ENCODE results near the gene ANXA6. TPM values are rescaled to one million over a fixed set of nuclear protein-coding genes. Genes with fewer than 3 reads are reported as not detected.

ANXA6 gene
- total RNA-seq (ENCODE audit: low replicate concordance): 111 and 194 TPM in 2 replicates

DNA sequence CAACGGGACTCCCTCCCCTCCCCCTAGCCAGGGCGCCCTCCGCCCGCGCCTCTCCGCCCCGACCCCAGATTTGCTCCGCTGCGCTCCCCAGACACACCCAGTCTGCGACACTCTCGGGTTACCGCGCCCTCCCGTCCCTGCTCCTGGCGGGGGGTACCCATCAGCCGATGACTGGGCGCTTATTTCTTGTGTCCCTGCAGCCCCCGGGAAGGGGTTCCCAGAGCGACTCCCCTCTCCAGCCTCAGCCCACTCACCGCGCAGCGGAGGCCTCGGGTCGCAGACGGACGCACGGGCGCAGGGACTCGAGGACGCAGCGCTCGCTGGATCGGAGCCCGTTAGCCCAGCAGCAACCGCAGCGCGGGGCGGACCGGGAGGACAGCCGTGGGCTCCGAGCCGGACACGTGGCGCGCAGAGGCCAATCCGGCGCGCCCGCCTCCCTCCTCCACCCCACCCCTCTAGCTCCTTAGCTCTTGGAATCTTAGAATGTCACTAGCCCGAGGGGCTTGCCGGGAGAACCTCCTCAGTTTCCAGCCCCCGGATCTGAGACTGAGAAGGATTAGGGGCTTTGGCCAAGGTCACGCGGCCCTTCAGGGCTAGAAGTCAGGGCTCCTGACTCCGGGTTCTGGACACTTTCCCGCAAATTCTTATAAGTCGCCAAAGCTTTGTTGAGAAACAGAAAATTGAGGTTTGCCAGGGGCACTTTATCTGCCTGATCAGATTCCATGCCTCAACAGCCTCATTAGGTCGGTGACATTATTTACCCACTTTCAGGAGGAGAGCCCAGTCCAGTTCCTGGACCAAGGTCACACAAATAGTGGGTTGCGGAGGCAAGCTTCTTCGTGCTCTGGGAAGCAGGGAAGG, at the start of gene ANXA6:
Gene ANXA6, minus strand, starts transcription at position 354 of the 861 bp plus-strand sequence. CDS start 9,878 bp downstream, outside the sequence.
- DNase-seq (ENCODE audit: low read depth): peak; percentile 68
- H3K4me3 ChIP-seq (ENCODE audit: low read depth, low read length): peak within 1 kb of the TSS; percentile 95
- TF ChIP-seq, protein P1, sequence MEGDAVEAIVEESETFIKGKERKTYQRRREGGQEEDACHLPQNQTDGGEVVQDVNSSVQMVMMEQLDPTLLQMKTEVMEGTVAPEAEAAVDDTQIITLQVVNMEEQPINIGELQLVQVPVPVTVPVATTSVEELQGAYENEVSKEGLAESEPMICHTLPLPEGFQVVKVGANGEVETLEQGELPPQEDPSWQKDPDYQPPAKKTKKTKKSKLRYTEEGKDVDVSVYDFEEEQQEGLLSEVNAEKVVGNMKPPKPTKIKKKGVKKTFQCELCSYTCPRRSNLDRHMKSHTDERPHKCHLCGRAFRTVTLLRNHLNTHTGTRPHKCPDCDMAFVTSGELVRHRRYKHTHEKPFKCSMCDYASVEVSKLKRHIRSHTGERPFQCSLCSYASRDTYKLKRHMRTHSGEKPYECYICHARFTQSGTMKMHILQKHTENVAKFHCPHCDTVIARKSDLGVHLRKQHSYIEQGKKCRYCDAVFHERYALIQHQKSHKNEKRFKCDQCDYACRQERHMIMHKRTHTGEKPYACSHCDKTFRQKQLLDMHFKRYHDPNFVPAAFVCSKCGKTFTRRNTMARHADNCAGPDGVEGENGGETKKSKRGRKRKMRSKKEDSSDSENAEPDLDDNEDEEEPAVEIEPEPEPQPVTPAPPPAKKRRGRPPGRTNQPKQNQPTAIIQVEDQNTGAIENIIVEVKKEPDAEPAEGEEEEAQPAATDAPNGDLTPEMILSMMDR (IDR thresholded peaks at IDR 0.05; ENCODE audit: insufficient read depth, low read length): no peak

DNA sequence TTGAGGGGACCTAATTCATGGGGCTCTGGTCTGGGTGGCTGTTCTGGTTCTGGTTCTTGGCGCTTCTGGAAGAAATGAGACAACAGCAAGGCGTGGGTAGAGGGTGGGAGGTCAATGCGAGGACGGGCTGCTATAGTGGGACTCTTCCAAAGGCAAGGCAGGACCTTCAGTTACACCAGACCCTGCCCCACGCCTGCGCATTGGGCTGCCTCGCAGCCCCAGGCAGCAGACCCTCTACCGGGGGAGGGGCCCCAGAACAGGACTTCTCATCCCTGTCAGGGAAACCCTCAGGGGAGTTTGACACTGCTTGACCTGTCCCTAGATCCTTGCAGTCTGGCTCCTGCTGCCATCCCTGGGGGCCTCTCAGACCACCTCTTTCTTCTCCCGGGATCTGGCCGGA, 47.8 kb upstream of the ANXA6 start:
- no peak for DNase-seq (ENCODE audit: low read depth)
- TF ChIP-seq, protein P1 (IDR thresholded peaks at IDR 0.05; ENCODE audit: insufficient read depth, low read length): no peak
- H3K4me3 ChIP-seq (ENCODE audit: low read depth, low read length): no peak overlapping the region

DNA sequence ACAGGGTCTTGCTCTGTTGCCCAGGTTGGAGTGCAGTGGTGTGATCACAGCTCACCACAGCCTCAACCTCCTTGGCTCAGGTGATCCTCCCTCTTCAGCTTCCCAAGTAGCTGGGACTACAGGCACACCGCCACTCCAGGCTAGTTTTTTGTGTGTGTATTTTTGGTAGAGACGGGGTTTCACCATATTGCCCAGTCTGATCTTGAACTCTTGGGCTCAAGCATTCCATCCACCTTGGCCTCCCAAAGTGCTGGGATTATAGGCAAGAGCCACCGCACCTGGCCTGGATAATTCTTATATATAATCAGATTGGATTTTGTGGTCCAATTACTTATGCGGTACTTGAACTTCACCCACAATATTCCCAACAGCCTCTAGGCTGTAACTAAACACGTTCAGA, 46.5 kb upstream of the ANXA6 start:
- TF ChIP-seq, protein P1 (IDR thresholded peaks at IDR 0.05; ENCODE audit: insufficient read depth, low read length): no peak
- H3K4me3 ChIP-seq (ENCODE audit: low read depth, low read length): no peak overlapping the region
- no peak for DNase-seq (ENCODE audit: low read depth)

DNA sequence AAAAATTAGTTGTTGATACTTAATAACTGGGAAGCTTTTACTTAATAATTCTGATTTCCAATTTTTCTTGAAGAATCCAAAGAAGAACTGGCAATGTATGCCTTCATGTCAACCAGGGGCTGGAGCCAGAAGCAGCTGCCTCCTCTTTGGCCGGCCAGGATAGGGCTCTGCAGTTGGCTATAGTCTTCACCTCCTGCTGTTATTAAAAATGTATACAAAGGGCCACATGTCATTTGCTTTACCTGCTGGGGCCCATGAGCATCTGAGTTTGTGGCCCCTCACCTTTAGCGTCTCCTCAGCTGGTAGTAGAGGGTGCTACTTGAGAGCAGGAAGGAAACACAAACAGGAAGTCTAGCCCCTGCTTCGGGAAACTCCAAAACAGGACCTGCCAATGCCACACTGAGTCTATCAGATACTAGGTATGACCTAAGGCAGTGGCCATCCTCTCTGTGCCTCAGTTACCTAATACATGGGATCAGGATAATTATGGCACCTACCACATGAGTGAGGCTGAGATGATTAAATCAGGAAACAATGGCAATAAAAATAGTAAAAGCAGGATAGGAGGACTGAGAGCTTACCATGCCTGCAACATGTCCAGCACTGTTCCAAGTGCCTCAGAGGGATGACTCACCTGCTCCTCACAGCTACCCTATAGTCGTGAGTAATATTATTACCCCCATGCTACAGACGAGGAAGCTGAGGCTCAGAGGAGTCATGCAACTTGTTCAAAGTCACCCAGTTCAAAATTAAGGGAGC, 45.0 kb upstream of the ANXA6 start:
- TF ChIP-seq, protein P1 (IDR thresholded peaks at IDR 0.05; ENCODE audit: insufficient read depth, low read length): no peak
- peak; percentile 73 for DNase-seq (ENCODE audit: low read depth)
- H3K4me3 ChIP-seq (ENCODE audit: low read depth, low read length): no peak overlapping the region

DNA sequence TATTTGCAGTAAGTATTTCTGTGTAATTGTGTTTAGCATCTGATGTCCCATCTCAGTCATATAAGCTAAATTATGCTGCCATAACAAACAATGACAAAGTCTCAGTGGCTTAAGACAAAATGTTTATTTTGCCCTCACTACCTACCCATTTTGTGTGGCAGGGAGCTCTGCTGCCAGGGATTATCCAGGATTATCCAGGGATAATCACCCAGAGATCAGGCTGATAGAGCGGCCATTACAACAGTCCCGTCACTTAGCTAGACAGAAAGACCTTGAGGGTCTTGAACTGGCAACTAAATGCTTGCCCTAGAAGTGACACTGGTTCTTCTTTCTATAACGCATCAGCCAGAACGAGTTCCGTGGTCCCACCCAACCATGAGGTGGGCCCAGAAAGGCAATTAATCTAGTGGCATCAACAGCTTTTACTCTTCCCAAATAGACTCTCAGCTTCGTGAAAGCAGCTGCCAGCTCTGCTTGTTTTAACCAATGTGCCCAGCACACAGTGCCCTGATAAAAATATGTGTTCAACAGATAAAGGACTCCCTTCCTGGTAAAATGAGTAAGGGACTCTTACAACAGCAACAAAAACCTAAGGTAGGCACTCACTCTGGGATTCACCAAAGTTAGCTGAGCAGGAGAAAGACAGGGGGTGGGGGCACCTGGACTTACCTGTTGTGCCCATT, 43.5 kb upstream of the ANXA6 start:
- no peak for DNase-seq (ENCODE audit: low read depth)
- TF ChIP-seq, protein P1 (IDR thresholded peaks at IDR 0.05; ENCODE audit: insufficient read depth, low read length): no peak
- no peak overlapping the region for H3K4me3 ChIP-seq (ENCODE audit: low read depth, low read length)

DNA sequence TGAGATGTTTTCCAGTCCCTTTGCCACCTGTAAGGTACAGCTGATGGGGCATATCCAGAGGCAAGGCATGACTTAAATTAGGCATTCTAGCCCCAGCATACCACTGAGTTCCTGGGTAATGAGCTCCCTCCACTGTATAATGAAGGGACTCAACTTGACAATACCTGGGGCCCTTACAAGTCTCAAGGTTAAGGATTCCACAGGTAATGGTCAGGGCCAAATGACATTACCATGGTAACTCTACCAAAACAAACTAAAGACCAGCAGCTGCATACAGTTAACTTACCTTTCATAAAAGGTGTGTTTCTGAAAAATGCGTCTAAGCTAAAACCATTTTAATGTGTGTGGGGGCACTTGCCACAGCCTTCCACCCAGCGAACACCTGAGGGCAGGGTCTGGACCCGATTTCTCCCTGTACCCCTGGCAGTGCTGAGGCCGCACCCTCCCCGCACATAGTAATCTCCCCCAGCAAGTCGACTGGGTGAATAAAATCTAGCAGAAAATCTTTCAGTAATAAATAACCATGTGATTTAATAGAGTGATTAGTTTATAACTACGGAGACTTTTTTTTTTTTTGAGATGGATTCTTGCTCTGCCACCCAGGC, 42.1 kb upstream of the ANXA6 start:
- DNase-seq (ENCODE audit: low read depth): no peak
- TF ChIP-seq, protein P1 (IDR thresholded peaks at IDR 0.05; ENCODE audit: insufficient read depth, low read length): no peak
- H3K4me3 ChIP-seq (ENCODE audit: low read depth, low read length): no peak overlapping the region
